HG03565 (cell line): ENCODE results near the gene RNF224.
"Not testable (repeated sequence)": the region's sequence is repeated elsewhere in the genome, so short reads cannot be mapped to it uniquely, and the experiment has no call there.

ENCODE experiments used
- ATAC-seq: cut with Tn5 transposase; IDR thresholded peaks from one replicate; pipeline ENCODE4 v1.9.1; 2021; ENCODE audit warnings: mild to moderate bottlenecking, moderate library complexity; ENCODE audit not compliant: unreplicated experiment

Gene RNF224

GRCh38 chr9:137251490-137252268 is 24.4 kb downstream of the RNF224 start:
- ATAC-seq, result no peak

GRCh38 chr9:137252555-137253506 is 25.5 kb downstream of the RNF224 start:
- ATAC-seq, result no peak

GRCh38 chr9:137253717-137254623 is 26.7 kb downstream of the RNF224 start:
- no peak for ATAC-seq

GRCh38 chr9:137254624-137255447 is 27.5 kb downstream of the RNF224 start, which contains the start of gene NELFB:
Gene NELFB, plus strand, starts transcription at chr9:137255327.
- peak; percentile 53 for ATAC-seq

GRCh38 chr9:137255448-137256114 is 28.3 kb downstream of the RNF224 start:
- ATAC-seq, result peak; percentile 20

- no peak for ATAC-seq
Observed at GRCh38 chr9:137256362-137256761, 29.1 kb downstream of the RNF224 start.

- no peak for ATAC-seq
Observed at GRCh38 chr9:137256856-137257255, 29.6 kb downstream of the RNF224 start.

GRCh38 chr9:137262173-137262908 is 35.0 kb downstream of the RNF224 start:
- not testable (repeated sequence) for ATAC-seq

GRCh38 chr9:137262909-137263285 is 35.6 kb downstream of the RNF224 start:
- no peak for ATAC-seq

- ATAC-seq, result no peak
Observed at GRCh38 chr9:137263506-137263905, 36.2 kb downstream of the RNF224 start.

- no peak for ATAC-seq
Observed at GRCh38 chr9:137264067-137264466, 36.8 kb downstream of the RNF224 start.

GRCh38 chr9:137265496-137266161 is 38.3 kb downstream of the RNF224 start:
- no peak for ATAC-seq

GRCh38 chr9:137266162-137266527 is 38.8 kb downstream of the RNF224 start:
- ATAC-seq, result no peak

GRCh38 chr9:137266585-137267453 is 39.5 kb downstream of the RNF224 start:
- ATAC-seq, result no peak

- ATAC-seq, result no peak
Observed at GRCh38 chr9:137267933-137268355, 40.6 kb downstream of the RNF224 start.

GRCh38 chr9:137268538-137269201 is 41.4 kb downstream of the RNF224 start:
- ATAC-seq, result no peak
